SHP77 treated with DMSO at 0.1 percent for 48 hours (cell line): ENCODE measurements around the gene OSBPL8.

Source experiments
- DNase-seq: peaks from one replicate; lab custom pipeline; 2025; lab: John Stamatoyannopoulos, UW

Gene OSBPL8

GRCh38 chr12:76307083-76307482 is 252.5 kb downstream of the OSBPL8 start:
- no peak for DNase-seq

DNA sequence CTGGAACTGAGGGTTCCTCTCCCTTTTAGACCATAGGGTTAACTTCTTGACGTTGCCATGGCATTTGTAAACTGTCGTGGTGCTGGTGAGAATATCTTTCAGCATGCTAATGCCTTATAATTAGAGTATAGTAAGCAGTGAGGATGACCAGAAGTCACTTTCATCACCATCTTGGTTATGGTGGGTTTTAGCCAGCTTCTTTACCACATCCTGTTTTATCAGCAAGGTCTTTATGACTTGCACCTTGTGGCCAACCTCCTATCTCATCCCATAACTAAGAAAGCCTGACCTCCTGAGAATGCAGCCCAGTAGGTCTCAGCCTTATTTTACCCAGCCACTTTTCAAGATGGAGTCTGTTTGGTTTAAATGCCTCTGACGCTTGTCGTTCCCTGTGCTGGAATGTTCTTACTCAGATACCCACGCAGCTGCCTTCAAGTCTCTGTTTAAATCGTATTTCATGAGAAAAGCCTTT is 255.5 kb downstream of the OSBPL8 start:
- DNase-seq: no peak

GRCh38 chr12:76303365-76303764 is 256.2 kb downstream of the OSBPL8 start:
- no peak for DNase-seq
